Uterus (tissue), 4 donors: Measurements from ENCODE around the gene TECPR1. TPM values are rescaled to one million over a fixed set of nuclear protein-coding genes. Genes with fewer than 3 reads are reported as not detected.

Experiments
- DNase-seq, 2 donors: peaks; one replicate each; pipeline ENCODE4 v3.0.0-alpha.2; 2019 to 2020
- H3K27ac ChIP-seq, 2 donors: fragments of 200-600 bp; sonication (generic); 1 replicate in 1 of 2; 2 replicates in 1 of 2; pipeline ENCODE4 v1.5.1; 2016 to 2018
- H3K27me3 ChIP-seq, 2 donors: fragments of 200-600 bp; sonication (generic); one replicate each; pipeline ENCODE4 v1.5.1; 2018 to 2019; ENCODE audit warnings: control low read depth in 1 of 2
- H3K36me3 ChIP-seq, 2 donors: fragments of 200-600 bp; sonication (generic); one replicate each; pipeline ENCODE4 v1.5.1; 2019; ENCODE audit warnings: control low read depth in 1 of 2
- H3K4me1 ChIP-seq, 2 donors: fragments of 200-600 bp; sonication (generic); one replicate each; pipeline ENCODE4 v1.5.1; 2018 to 2019; ENCODE audit warnings: control low read depth in 1 of 2
- H3K4me3 ChIP-seq, 2 donors: fragments of 200-600 bp; sonication (generic); 1 replicate in 1 of 2; 2 replicates in 1 of 2; pipeline ENCODE4 v1.5.1; 2018 to 2019; ENCODE audit warnings: mild to moderate bottlenecking in 1 of 2
- H3K9me3 ChIP-seq, 2 donors: fragments of 200-600 bp; sonication (generic); one replicate each; pipeline ENCODE4 v1.5.1; 2019; ENCODE audit warnings: control low read depth in 1 of 2
- CTCF ChIP-seq, 4 experiments: fragments of 200-600 bp in 2 of 4; fragments of 450-650 bp in 2 of 4; sonication (generic) in 2 of 4; IDR thresholded peaks; one replicate each; pipeline ENCODE4 v1.5.1; 2016 to 2019; ENCODE audit warnings: antibody characterized with exemption in 4 of 4, mild to moderate bottlenecking in 2 of 4, moderate library complexity in 1 of 4
- POLR2A ChIP-seq, 2 donors: fragments of 450-650 bp; IDR thresholded peaks; one replicate each; pipeline ENCODE4 v1.6.1; 2016; ENCODE audit warnings: antibody characterized with exemption in 2 of 2, mild to moderate bottlenecking in 1 of 2, moderate library complexity in 1 of 2
- intact Hi-C: fragments of 100-400 bp; cut with DNase I; formaldehyde crosslinking; loops from one replicate; pipeline ENCODE4 v1.15.1; 2023; ENCODE audit warnings: low total_unique reads
- total RNA-seq, 4 donors: library from RNA; depleted of rRNA in 3 of 4; stranded (reverse); fragments of >200 nt in 3 of 4; gene quantifications; one replicate each; pipeline versions ENCODE4 v1.1.0 to v1.2.4, GENCODE V29; 2014 to 2023
- donor health status: DM: yes; HTN: yes; CAD: no.

Gene TECPR1
- total RNA-seq, 4 donors from 2014 or later, result 3.1 to 52.6 (median 16.7) TPM

- no peak overlapping the region for H3K4me3 ChIP-seq
- peak; percentile 39 to 66 for DNase-seq
- intact Hi-C loops, result loop anchor here (5.0 kb wide), 1 partner anchor 61 kb away; the partner anchor contains the start of gene LMTK2
- H3K36me3 ChIP-seq, result no peaks in the 10 kb centered on the region
- H3K9me3 ChIP-seq, result no peaks in the 10 kb centered on the region
- no peaks in the 10 kb centered on the region for H3K4me1 ChIP-seq
- H3K27me3 ChIP-seq, result no peaks in the 10 kb centered on the region
- H3K27ac ChIP-seq, result no peak overlapping the region
- peak; percentile 73 to 84 (median 80) for TF ChIP-seq CTCF (IDR thresholded peaks at IDR 0.05)
- TF ChIP-seq POLR2A (IDR thresholded peaks at IDR 0.05), result no peak
Observed at GRCh38 chr7:98168181-98168903, 83.7 kb downstream of the TECPR1 start.

- TF ChIP-seq POLR2A (IDR thresholded peaks at IDR 0.05), result no peak
- TF ChIP-seq CTCF (IDR thresholded peaks at IDR 0.05), result no peak
- H3K4me3 ChIP-seq, result no peak overlapping the region
- H3K36me3 ChIP-seq, result no peaks in the 10 kb centered on the region
- no peaks in the 10 kb centered on the region for H3K9me3 ChIP-seq
- H3K4me1 ChIP-seq, result no peaks in the 10 kb centered on the region
- H3K27ac ChIP-seq, result no peak overlapping the region
- no peaks in the 10 kb centered on the region for H3K27me3 ChIP-seq
- no peak for DNase-seq
- intact Hi-C loops, result loop anchor here (5.0 kb wide), 1 partner anchor 60 kb away; the partner anchor contains the start of gene LMTK2
Observed at GRCh38 chr7:98167653-98168052, 84.4 kb downstream of the TECPR1 start.

GRCh38 chr7:98166668-98166970, 85.4 kb downstream of the TECPR1 start:
- intact Hi-C loops, result loop anchor here (5.0 kb wide), 1 partner anchor 59 kb away; the partner anchor contains the start of gene LMTK2
- Histone ChIP-seq H3K27me3 (no peaks in the 10 kb centered on the region), H3K36me3 (no peaks in the 10 kb centered on the region), H3K4me3 (no peak overlapping the region), H3K9me3 (no peaks in the 10 kb centered on the region), H3K4me1 (no peaks in the 10 kb centered on the region), H3K27ac (no peak overlapping the region)
- no peak for TF ChIP-seq POLR2A (IDR thresholded peaks at IDR 0.05)
- TF ChIP-seq CTCF (IDR thresholded peaks at IDR 0.05), result no peak
- DNase-seq, result no peak

GRCh38 chr7:98165827-98166667, 86.0 kb downstream of the TECPR1 start:
- no peaks in the 10 kb centered on the region for H3K36me3 ChIP-seq
- TF ChIP-seq POLR2A (IDR thresholded peaks at IDR 0.05), result no peak
- peak in 3 of 4 experiments; percentile 9 to 35 (median 23) for TF ChIP-seq CTCF (IDR thresholded peaks at IDR 0.05)
- no peak overlapping the region for H3K27ac ChIP-seq
- H3K4me1 ChIP-seq, result no peaks in the 10 kb centered on the region
- DNase-seq, result no peak
- H3K27me3 ChIP-seq, result no peaks in the 10 kb centered on the region
- H3K9me3 ChIP-seq, result no peaks in the 10 kb centered on the region
- intact Hi-C loops, result loop anchor here (5.0 kb wide), 1 partner anchor 59 kb away; the partner anchor contains the start of gene LMTK2
- H3K4me3 ChIP-seq, result no peak overlapping the region

Other genes starting within 250 kb of the TECPR1 start
- 10 to 100 TPM in 3 of 4 donors, 1 to 10 TPM in 1; 5.9 to 23.3 (median 14.8) TPM for gene LMTK2, start 145.4 kb downstream of the TECPR1 start, total RNA-seq
- 1 to 10 TPM in 1 of 4 donors, under 1 TPM in 1, not detected in 2; 0.41 to 1.6 TPM for gene BHLHA15, start 40.8 kb downstream of the TECPR1 start, total RNA-seq
- gene BRI3, start 29.5 kb upstream of the TECPR1 start, total RNA-seq, result 100 to 1,000 TPM in 1 of 4 donors, 10 to 100 TPM in 2, 1 to 10 TPM in 1; 8.5 to 161 (median 28.1) TPM
- gene BAIAP2L1, start 148.9 kb upstream of the TECPR1 start, total RNA-seq, result 1 to 10 TPM in 3 of 4 donors, not detected in 1; 1.0 to 4.3 (median 2.1) TPM